ENCODE measurements around the gene XG. TPM values are rescaled to one million over a fixed set of nuclear protein-coding genes. Genes with fewer than 3 reads are reported as not detected.

XG gene
- total and polyA plus RNA-seq, 2 of the 8 experiments (the other 6 are each of a cell fraction or from before 2014, with no cell fraction given): 0.33 to 0.78 TPM

DNA sequence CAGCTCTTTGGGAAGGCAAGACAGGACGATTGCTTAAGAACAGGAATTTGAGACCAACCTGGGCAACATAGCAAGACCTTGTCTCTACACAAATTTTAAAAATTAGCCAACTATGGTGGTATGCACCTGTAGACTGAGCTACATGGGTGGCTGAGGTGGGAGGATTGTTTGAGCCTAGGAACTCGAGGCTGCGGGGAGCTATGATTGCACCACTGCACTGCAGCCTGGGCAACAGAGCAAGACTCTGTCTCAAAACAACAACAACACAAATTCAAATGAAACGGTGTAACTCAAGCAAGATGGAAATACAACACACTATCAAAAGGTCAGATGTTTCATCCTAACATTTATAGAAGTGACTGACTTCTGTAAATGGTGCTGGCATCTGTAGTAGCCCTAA is 37.1 kb downstream of the XG start:
- H3K4me2 ChIP-seq (ENCODE audit: insufficient read depth in 1 of 2, low read depth in 2 of 2, low read length in 2 of 2): no peak overlapping the region

More for the DNA sequence above, 37.1 kb downstream of the XG start:
- no peak overlapping the region for H2BK20ac ChIP-seq (ENCODE audit: low read length)
- no peak overlapping the region for H3K9ac ChIP-seq (replicated peaks in 1 of 4; ENCODE audit: extremely low read depth in 1 of 4, low read depth in 3 of 4, low read length in 3 of 4)
- no peak overlapping the region for H3K56ac ChIP-seq (replicated peaks; ENCODE audit: insufficient read length, low read depth, low read length)
- H3K27ac ChIP-seq (ENCODE audit: low read depth, low read length): no peak overlapping the region
- FAIRE-seq (no peak), DNase-seq (ENCODE audit: low read depth in 1 of 2, low spot score in 2 of 2) (no peak)
- WGBS, 2 experiments (ENCODE audit: extremely low coverage in 1 of 2, insufficient coverage in 1 of 2, insufficient read length in 1 of 2, insufficient replicate concordance in 2 of 2, low coverage in 1 of 2, low lambda C conversion rate in 2 of 2, missing lambda C conversion rate in 1 of 2): 97% methylated on average over 4 of the region's 4 CpGs; no CpG with 5 or more reads in 1 of the 2 experiments
- ChIA-PET POLR2A (ENCODE audit: partially characterized antibody) (no interaction called here), CTCF (ENCODE audit: partially characterized antibody) (no interaction called here)
- no peak overlapping the region for H4K91ac ChIP-seq (replicated peaks; ENCODE audit: insufficient read length, low read length)
- no peak overlapping the region for H3K18ac ChIP-seq (ENCODE audit: extremely low read depth, low read length)
- no peaks in the 10 kb centered on the region for H3K79me2 ChIP-seq (ENCODE audit: control insufficient read depth in 1 of 2, insufficient read depth in 2 of 2, low read length in 2 of 2)
- no peak overlapping the region for H2BK120ac ChIP-seq (replicated peaks; ENCODE audit: low read depth, low read length)
- H4K8ac ChIP-seq (ENCODE audit: extremely low read depth, insufficient read depth, low read length): no peak overlapping the region
- no peak for TF ChIP-seq JUN (IDR thresholded peaks at IDR 0.05; ENCODE audit: low read depth, low read length)
- no peak for TF ChIP-seq CBX8 (IDR thresholded peaks at IDR 0.05; ENCODE audit: borderline replicate concordance, low read depth, low read length)
- TF ChIP-seq YY1 (IDR thresholded peaks at IDR 0.05; ENCODE audit: low read depth, low read length): no peak
- TF ChIP-seq NRF1 (IDR thresholded peaks at IDR 0.05; ENCODE audit: low read depth, low read length): no peak
- TF ChIP-seq EGR1 (IDR thresholded peaks at IDR 0.05; ENCODE audit: borderline replicate concordance, low read depth, low read length): no peak
- no peak for TF ChIP-seq TBP (IDR thresholded peaks at IDR 0.05; ENCODE audit: low read depth, low read length)
- TF ChIP-seq CHD2 (IDR thresholded peaks at IDR 0.05; ENCODE audit: low read length): no peak
- no peak for TF ChIP-seq CHD1 (IDR thresholded peaks at IDR 0.05; ENCODE audit: low read depth, low read length)
- TF ChIP-seq, protein P1, sequence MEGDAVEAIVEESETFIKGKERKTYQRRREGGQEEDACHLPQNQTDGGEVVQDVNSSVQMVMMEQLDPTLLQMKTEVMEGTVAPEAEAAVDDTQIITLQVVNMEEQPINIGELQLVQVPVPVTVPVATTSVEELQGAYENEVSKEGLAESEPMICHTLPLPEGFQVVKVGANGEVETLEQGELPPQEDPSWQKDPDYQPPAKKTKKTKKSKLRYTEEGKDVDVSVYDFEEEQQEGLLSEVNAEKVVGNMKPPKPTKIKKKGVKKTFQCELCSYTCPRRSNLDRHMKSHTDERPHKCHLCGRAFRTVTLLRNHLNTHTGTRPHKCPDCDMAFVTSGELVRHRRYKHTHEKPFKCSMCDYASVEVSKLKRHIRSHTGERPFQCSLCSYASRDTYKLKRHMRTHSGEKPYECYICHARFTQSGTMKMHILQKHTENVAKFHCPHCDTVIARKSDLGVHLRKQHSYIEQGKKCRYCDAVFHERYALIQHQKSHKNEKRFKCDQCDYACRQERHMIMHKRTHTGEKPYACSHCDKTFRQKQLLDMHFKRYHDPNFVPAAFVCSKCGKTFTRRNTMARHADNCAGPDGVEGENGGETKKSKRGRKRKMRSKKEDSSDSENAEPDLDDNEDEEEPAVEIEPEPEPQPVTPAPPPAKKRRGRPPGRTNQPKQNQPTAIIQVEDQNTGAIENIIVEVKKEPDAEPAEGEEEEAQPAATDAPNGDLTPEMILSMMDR (IDR thresholded peaks at IDR 0.05; ENCODE audit: control extremely low read depth in 1 of 3, insufficient read depth in 1 of 3, low read depth in 1 of 3, low read length in 3 of 3): no peak
- TF ChIP-seq SUZ12 (IDR thresholded peaks at IDR 0.05; ENCODE audit: low read length): no peak
- no peak for TF ChIP-seq SP2 (IDR thresholded peaks at IDR 0.05; ENCODE audit: low read length)
- no peak for TF ChIP-seq GABPA (IDR thresholded peaks at IDR 0.05; ENCODE audit: borderline replicate concordance, insufficient read depth, low read length)
- H3K36me3 ChIP-seq (ENCODE audit: control insufficient read depth in 2 of 4, insufficient read depth in 4 of 4, low read length in 3 of 4): no peaks in the 10 kb centered on the region
- H3K4ac ChIP-seq (replicated peaks; ENCODE audit: insufficient read length, low read depth, low read length): no peak overlapping the region
- H3K79me1 ChIP-seq (ENCODE audit: low read depth, low read length): no peaks in the 10 kb centered on the region
- no peaks in the 10 kb centered on the region for H3K23me2 ChIP-seq (ENCODE audit: low read depth, low read length)
- no peak overlapping the region for H2AK5ac ChIP-seq (ENCODE audit: low read depth, low read length)
- no peak overlapping the region for H2AFZ ChIP-seq (ENCODE audit: low read length)
- no peak overlapping the region for H3K23ac ChIP-seq (ENCODE audit: insufficient read length)
- no peak overlapping the region for H3K14ac ChIP-seq (ENCODE audit: insufficient read length)
- no peaks in the 10 kb centered on the region for H4K20me1 ChIP-seq (replicated peaks in 1 of 2; ENCODE audit: control insufficient read depth in 1 of 2, insufficient read depth in 2 of 2, low read length in 2 of 2)
- H3K9me3 ChIP-seq (ENCODE audit: insufficient read depth in 2 of 2, low read depth in 1 of 2, low read length in 1 of 2): no peaks in the 10 kb centered on the region
- H2BK15ac ChIP-seq (ENCODE audit: low read length): no peak overlapping the region
- peaks cover 2 to 9% (median 5%) of the 10 kb centered on the region in 4 experiments; a peak in 5 of 7 replicates for H3K4me1 ChIP-seq (replicated peaks in 1 of 4; ENCODE audit: control insufficient read depth in 3 of 4, insufficient read depth in 4 of 4, low read length in 3 of 4)
- no peak overlapping the region for H2BK5ac ChIP-seq (ENCODE audit: low read depth, low read length)
- H3K4me3 ChIP-seq (ENCODE audit: extremely low read depth in 1 of 4, insufficient read depth in 2 of 4, low read depth in 3 of 4, low read length in 4 of 4): no peak overlapping the region
- H3K27me3 ChIP-seq (replicated peaks in 1 of 4; ENCODE audit: control insufficient read depth in 3 of 4, extremely low read depth in 1 of 4, insufficient read depth in 3 of 4, low read length in 3 of 4): no peaks in the 10 kb centered on the region
- no peak overlapping the region for H4K5ac ChIP-seq (ENCODE audit: insufficient read length, low read depth, low read length)
- no peak overlapping the region for H2BK12ac ChIP-seq (ENCODE audit: low read depth, low read length)
